Measurements from ENCODE around the gene ARID3A.
"Not testable (repeated sequence)": the region's sequence is repeated elsewhere in the genome, so short reads cannot be mapped to it uniquely, and the experiment has no call there.

The ARID3A gene

GRCh38 chr19:953445-954271, 27.8 kb downstream of the ARID3A start:
- H3K36me3 ChIP-seq (ENCODE audit: control insufficient read depth, insufficient read depth, low read length): no peaks in the 10 kb centered on the region
- peak overlapping the region; percentile 78 for H3K27ac ChIP-seq (ENCODE audit: low read depth, low read length)
- H3K27me3 ChIP-seq (ENCODE audit: control insufficient read depth, insufficient read depth, low read length): no peaks in the 10 kb centered on the region
- H3K9ac ChIP-seq (ENCODE audit: low read depth, low read length): no peak overlapping the region
- H3K4me1 ChIP-seq (ENCODE audit: control insufficient read depth, insufficient read depth, low read length): peaks cover 18% of the 10 kb centered on the region
- no peaks in the 10 kb centered on the region for H3K9me3 ChIP-seq (ENCODE audit: control insufficient read depth, insufficient read depth, low read length)
- no peak overlapping the region for H3K4me3 ChIP-seq (ENCODE audit: low read depth, low read length)

GRCh38 chr19:954272-954671, 28.4 kb downstream of the ARID3A start:
- no peak overlapping the region for H3K4me3 ChIP-seq (ENCODE audit: low read depth, low read length)
- no peaks in the 10 kb centered on the region for H3K9me3 ChIP-seq (ENCODE audit: control insufficient read depth, insufficient read depth, low read length)
- H3K4me1 ChIP-seq (ENCODE audit: control insufficient read depth, insufficient read depth, low read length): peaks cover 18% of the 10 kb centered on the region
- H3K36me3 ChIP-seq (ENCODE audit: control insufficient read depth, insufficient read depth, low read length): no peaks in the 10 kb centered on the region
- no peaks in the 10 kb centered on the region for H3K27me3 ChIP-seq (ENCODE audit: control insufficient read depth, insufficient read depth, low read length)
- H3K9ac ChIP-seq (ENCODE audit: low read depth, low read length): no peak overlapping the region
- peak overlapping the region; percentile 10 for H3K27ac ChIP-seq (ENCODE audit: low read depth, low read length)

- Histone ChIP-seq H3K9ac (ENCODE audit: low read depth, low read length) (no peak overlapping the region), H3K4me3 (ENCODE audit: low read depth, low read length) (no peak overlapping the region), H3K9me3 (ENCODE audit: control insufficient read depth, insufficient read depth, low read length) (no peaks in the 10 kb centered on the region), H3K36me3 (ENCODE audit: control insufficient read depth, insufficient read depth, low read length) (peaks cover 3% of the 10 kb centered on the region; the same call in 1 of the 2 replicates), H3K27me3 (ENCODE audit: control insufficient read depth, insufficient read depth, low read length) (no peaks in the 10 kb centered on the region), H3K4me1 (ENCODE audit: control insufficient read depth, insufficient read depth, low read length) (peaks cover 18% of the 10 kb centered on the region), H3K27ac (ENCODE audit: low read depth, low read length) (peak overlapping the region; percentile 64)
Measured at GRCh38 chr19:954672-955494, 29.0 kb downstream of the ARID3A start.

- H3K27ac ChIP-seq (ENCODE audit: low read depth, low read length): peak overlapping the region; percentile 64
- H3K27me3 ChIP-seq (ENCODE audit: control insufficient read depth, insufficient read depth, low read length): no peaks in the 10 kb centered on the region
- H3K36me3 ChIP-seq (ENCODE audit: control insufficient read depth, insufficient read depth, low read length): peaks cover 11% of the 10 kb centered on the region
- H3K4me3 ChIP-seq (ENCODE audit: low read depth, low read length): no peak overlapping the region
- peaks cover 18% of the 10 kb centered on the region for H3K4me1 ChIP-seq (ENCODE audit: control insufficient read depth, insufficient read depth, low read length)
- no peaks in the 10 kb centered on the region for H3K9me3 ChIP-seq (ENCODE audit: control insufficient read depth, insufficient read depth, low read length)
- no peak overlapping the region for H3K9ac ChIP-seq (ENCODE audit: low read depth, low read length)
Measured at GRCh38 chr19:955803-956765, 30.2 kb downstream of the ARID3A start.

GRCh38 chr19:956766-957440, 31.1 kb downstream of the ARID3A start:
- Histone ChIP-seq H3K9me3 (ENCODE audit: control insufficient read depth, insufficient read depth, low read length) (no peaks in the 10 kb centered on the region), H3K27ac (ENCODE audit: low read depth, low read length) (peak overlapping the region; percentile 64), H3K36me3 (ENCODE audit: control insufficient read depth, insufficient read depth, low read length) (peaks cover 11% of the 10 kb centered on the region), H3K9ac (ENCODE audit: low read depth, low read length) (no peak overlapping the region), H3K4me1 (ENCODE audit: control insufficient read depth, insufficient read depth, low read length) (peaks cover 18% of the 10 kb centered on the region), H3K4me3 (ENCODE audit: low read depth, low read length) (no peak overlapping the region), H3K27me3 (ENCODE audit: control insufficient read depth, insufficient read depth, low read length) (no peaks in the 10 kb centered on the region)

- not testable (repeated sequence) for H3K9me3 ChIP-seq (ENCODE audit: control insufficient read depth, insufficient read depth, low read length); H3K4me3 ChIP-seq (ENCODE audit: low read depth, low read length); H3K27me3 ChIP-seq (ENCODE audit: control insufficient read depth, insufficient read depth, low read length); H3K9ac ChIP-seq (ENCODE audit: low read depth, low read length)
- Histone ChIP-seq H3K4me1 (ENCODE audit: control insufficient read depth, insufficient read depth, low read length) (peaks cover 17% of the 10 kb centered on the region), H3K27ac (ENCODE audit: low read depth, low read length) (peak overlapping the region; percentile 32), H3K36me3 (ENCODE audit: control insufficient read depth, insufficient read depth, low read length) (peaks cover 11% of the 10 kb centered on the region)
Measured at GRCh38 chr19:957578-957977, 31.7 kb downstream of the ARID3A start.

- Histone ChIP-seq H3K27me3 (ENCODE audit: control insufficient read depth, insufficient read depth, low read length) (no peaks in the 10 kb centered on the region), H3K4me3 (ENCODE audit: low read depth, low read length) (no peak overlapping the region), H3K9ac (ENCODE audit: low read depth, low read length) (no peak overlapping the region), H3K36me3 (ENCODE audit: control insufficient read depth, insufficient read depth, low read length) (peaks cover 18% of the 10 kb centered on the region), H3K4me1 (ENCODE audit: control insufficient read depth, insufficient read depth, low read length) (peaks cover 7% of the 10 kb centered on the region; the same call in 1 of the 2 replicates), H3K9me3 (ENCODE audit: control insufficient read depth, insufficient read depth, low read length) (no peaks in the 10 kb centered on the region), H3K27ac (ENCODE audit: low read depth, low read length) (no peak overlapping the region)
Measured at GRCh38 chr19:958967-959855, 33.4 kb downstream of the ARID3A start.

- peaks cover 7% of the 10 kb centered on the region; the same call in 1 of the 2 replicates for H3K4me1 ChIP-seq (ENCODE audit: control insufficient read depth, insufficient read depth, low read length)
- no peak overlapping the region for H3K9ac ChIP-seq (ENCODE audit: low read depth, low read length)
- H3K36me3 ChIP-seq (ENCODE audit: control insufficient read depth, insufficient read depth, low read length): peaks cover 25% of the 10 kb centered on the region
- H3K4me3 ChIP-seq (ENCODE audit: low read depth, low read length): no peak overlapping the region
- H3K9me3 ChIP-seq (ENCODE audit: control insufficient read depth, insufficient read depth, low read length): 0 out of 2 replicates have a peak, but pooled peaks cover under 1% of the 10 kb centered on the region
- H3K27ac ChIP-seq (ENCODE audit: low read depth, low read length): no peak overlapping the region
- no peaks in the 10 kb centered on the region for H3K27me3 ChIP-seq (ENCODE audit: control insufficient read depth, insufficient read depth, low read length)
Measured at GRCh38 chr19:960020-960419, 34.2 kb downstream of the ARID3A start.

GRCh38 chr19:960601-960938, 34.7 kb downstream of the ARID3A start:
- H3K9me3 ChIP-seq (ENCODE audit: control insufficient read depth, insufficient read depth, low read length): 0 out of 2 replicates have a peak, but pooled peaks cover 2% of the 10 kb centered on the region
- no peaks in the 10 kb centered on the region for H3K27me3 ChIP-seq (ENCODE audit: control insufficient read depth, insufficient read depth, low read length)
- H3K36me3 ChIP-seq (ENCODE audit: control insufficient read depth, insufficient read depth, low read length): peaks cover 30% of the 10 kb centered on the region
- peaks cover 7% of the 10 kb centered on the region; the same call in 1 of the 2 replicates for H3K4me1 ChIP-seq (ENCODE audit: control insufficient read depth, insufficient read depth, low read length)
- no peak overlapping the region for H3K4me3 ChIP-seq (ENCODE audit: low read depth, low read length)
- H3K27ac ChIP-seq (ENCODE audit: low read depth, low read length): no peak overlapping the region
- H3K9ac ChIP-seq (ENCODE audit: low read depth, low read length): no peak overlapping the region

All from HUES48 (cell line).